Measurements from ENCODE around the gene ZNF804A. TPM values are rescaled to one million over a fixed set of nuclear protein-coding genes. Genes with fewer than 3 reads are reported as not detected.

ZNF804A gene
- total RNA-seq, 1 experiment from 2014 or later: not detected

GRCh38 chr2:184610891-184611290 lies 12.6 kb downstream of the ZNF804A start:
- no peak for DNase-seq (ENCODE audit: low spot score)

- DNase-seq (ENCODE audit: low spot score): peak; percentile 54
Measured at GRCh38 chr2:184611361-184612085, 13.2 kb downstream of the ZNF804A start.

GRCh38 chr2:184620367-184620766 lies 22.0 kb downstream of the ZNF804A start:
- DNase-seq (ENCODE audit: low spot score): no peak

GRCh38 chr2:184624311-184624710 lies 26.0 kb downstream of the ZNF804A start:
- no peak for DNase-seq (ENCODE audit: low spot score)

- no peak for DNase-seq (ENCODE audit: low spot score)
Measured at GRCh38 chr2:184628051-184628450, 29.7 kb downstream of the ZNF804A start.

- no peak for DNase-seq (ENCODE audit: low spot score)
Measured at GRCh38 chr2:184633726-184634125, 35.4 kb downstream of the ZNF804A start.

GRCh38 chr2:184637781-184638180 lies 39.5 kb downstream of the ZNF804A start:
- no peak for DNase-seq (ENCODE audit: low spot score)

GRCh38 chr2:184644685-184645084 lies 46.4 kb downstream of the ZNF804A start:
- DNase-seq (ENCODE audit: low spot score): peak; percentile 19

GRCh38 chr2:184646177-184646576 lies 47.8 kb downstream of the ZNF804A start:
- DNase-seq (ENCODE audit: low spot score): peak; percentile 33

- no peak for DNase-seq (ENCODE audit: low spot score)
Measured at GRCh38 chr2:184646593-184646992, 48.3 kb downstream of the ZNF804A start.

- no peak for DNase-seq (ENCODE audit: low spot score)
Measured at GRCh38 chr2:184654945-184655344, 56.6 kb downstream of the ZNF804A start.

GRCh38 chr2:184677171-184677570 lies 78.8 kb downstream of the ZNF804A start:
- no peak for DNase-seq (ENCODE audit: low spot score)

- DNase-seq (ENCODE audit: low spot score): no peak
Measured at GRCh38 chr2:184679219-184680018, 81.1 kb downstream of the ZNF804A start.

GRCh38 chr2:184680825-184681224 lies 82.5 kb downstream of the ZNF804A start:
- no peak for DNase-seq (ENCODE audit: low spot score)

GRCh38 chr2:184681642-184682321 lies 83.5 kb downstream of the ZNF804A start:
- no peak for DNase-seq (ENCODE audit: low spot score)

- DNase-seq (ENCODE audit: low spot score): no peak
Measured at GRCh38 chr2:184683911-184684310, 85.6 kb downstream of the ZNF804A start.

GRCh38 chr2:184685999-184686841 lies 87.9 kb downstream of the ZNF804A start:
- DNase-seq (ENCODE audit: low spot score): no peak

GRCh38 chr2:184689638-184690037 lies 91.3 kb downstream of the ZNF804A start:
- no peak for DNase-seq (ENCODE audit: low spot score)

GRCh38 chr2:184692141-184692734 lies 93.9 kb downstream of the ZNF804A start:
- no peak for DNase-seq (ENCODE audit: low spot score)

- DNase-seq (ENCODE audit: low spot score): no peak
Measured at GRCh38 chr2:184696644-184697043, 98.3 kb downstream of the ZNF804A start.

GRCh38 chr2:184698476-184698875 lies 100.1 kb downstream of the ZNF804A start:
- DNase-seq (ENCODE audit: low spot score): no peak
